Measurements from ENCODE around the gene MEOX2. TPM values are rescaled to one million over a fixed set of nuclear protein-coding genes. Genes with fewer than 3 reads are reported as not detected.

Gene MEOX2
- total RNA-seq, 1 donor from 2014 or later = not detected

GRCh38 chr7:15593382-15593781 is 93.1 kb downstream of the MEOX2 start:
- no peak overlapping the region for H3K4me3 ChIP-seq (ENCODE audit: insufficient read depth, low read depth, low read length)
- no peak overlapping the region for H2AFZ ChIP-seq (ENCODE audit: low read depth, low read length)
- no peaks in the 10 kb centered on the region for H3K27me3 Mint-ChIP-seq (ENCODE audit: low read depth, unreplicated experiment)

GRCh38 chr7:15586266-15586665 is 100.2 kb downstream of the MEOX2 start:
- H3K4me3 Mint-ChIP-seq (ENCODE audit: unreplicated experiment) = no peak overlapping the region

More at GRCh38 chr7:15593382-15593781, 93.1 kb downstream of the MEOX2 start:
- no peak overlapping the region for H3K9ac ChIP-seq (ENCODE audit: low read length)
- no peaks in the 10 kb centered on the region for H3K4me1 ChIP-seq (ENCODE audit: insufficient read depth, low read length)
- TF ChIP-seq EZH2 (IDR thresholded peaks at IDR 0.05; ENCODE audit: insufficient read depth, low read length) = no peak
- TF ChIP-seq CTCF (IDR thresholded peaks at IDR 0.05; ENCODE audit: insufficient read depth, low read depth, low read length) = no peak
- no peaks in the 10 kb centered on the region for H3K9me3 ChIP-seq (ENCODE audit: insufficient read depth, low read depth, low read length)
- DNase-seq (ENCODE audit: low read depth) (no peak), FAIRE-seq (no peak)
- Mint-ChIP-seq H3K36me3 (ENCODE audit: low read depth, unreplicated experiment) (no peaks in the 10 kb centered on the region), H3K27ac (ENCODE audit: unreplicated experiment) (no peak overlapping the region), H3K4me1 (ENCODE audit: low read depth, unreplicated experiment) (no peaks in the 10 kb centered on the region), H3K4me3 (ENCODE audit: unreplicated experiment) (no peak overlapping the region), H3K9me3 (ENCODE audit: unreplicated experiment) (no peaks in the 10 kb centered on the region)
- no peaks in the 10 kb centered on the region for H3K79me2 ChIP-seq (ENCODE audit: insufficient read depth, low read length)
- no peaks in the 10 kb centered on the region for H4K20me1 ChIP-seq (ENCODE audit: insufficient read depth, low read length)
- H3K27ac ChIP-seq (ENCODE audit: low read depth, low read length) = no peak overlapping the region
- H3K27me3 ChIP-seq (ENCODE audit: insufficient read depth, low read length) = no peaks in the 10 kb centered on the region
- H3K4me2 ChIP-seq (ENCODE audit: low read length) = no peak overlapping the region
- H3K36me3 ChIP-seq (ENCODE audit: insufficient read depth, low read length) = no peaks in the 10 kb centered on the region

More at GRCh38 chr7:15586266-15586665, 100.2 kb downstream of the MEOX2 start:
- no peak for FAIRE-seq
- H3K27me3 Mint-ChIP-seq (ENCODE audit: low read depth, unreplicated experiment) = no peaks in the 10 kb centered on the region
- H3K36me3 Mint-ChIP-seq (ENCODE audit: low read depth, unreplicated experiment) = peaks cover 2% of the 10 kb centered on the region
- DNase-seq (ENCODE audit: low read depth) = no peak
- no peak overlapping the region for H3K4me3 ChIP-seq (ENCODE audit: insufficient read depth, low read depth, low read length)
- H3K27me3 ChIP-seq (ENCODE audit: insufficient read depth, low read length) = no peaks in the 10 kb centered on the region
- H3K36me3 ChIP-seq (ENCODE audit: insufficient read depth, low read length) = no peaks in the 10 kb centered on the region
- TF ChIP-seq CTCF (IDR thresholded peaks at IDR 0.05; ENCODE audit: insufficient read depth, low read depth, low read length) = no peak
- TF ChIP-seq EZH2 (IDR thresholded peaks at IDR 0.05; ENCODE audit: insufficient read depth, low read length) = no peak
- no peak overlapping the region for H2AFZ ChIP-seq (ENCODE audit: low read depth, low read length)
- no peaks in the 10 kb centered on the region for H3K4me1 Mint-ChIP-seq (ENCODE audit: low read depth, unreplicated experiment)
- no peaks in the 10 kb centered on the region for H3K4me1 ChIP-seq (ENCODE audit: insufficient read depth, low read length)
- no peak overlapping the region for H3K27ac Mint-ChIP-seq (ENCODE audit: unreplicated experiment)
- H3K27ac ChIP-seq (ENCODE audit: low read depth, low read length) = no peak overlapping the region
- H3K4me2 ChIP-seq (ENCODE audit: low read length) = no peak overlapping the region
- H3K9ac ChIP-seq (ENCODE audit: low read length) = no peak overlapping the region
- H3K79me2 ChIP-seq (ENCODE audit: insufficient read depth, low read length) = no peaks in the 10 kb centered on the region
- H4K20me1 ChIP-seq (ENCODE audit: insufficient read depth, low read length) = no peaks in the 10 kb centered on the region
- H3K9me3 ChIP-seq (ENCODE audit: insufficient read depth, low read depth, low read length) = peaks cover 3% of the 10 kb centered on the region
- H3K9me3 Mint-ChIP-seq (ENCODE audit: unreplicated experiment) = peaks cover 11% of the 10 kb centered on the region

All from astrocyte (in vitro differentiated cells and primary cell).